Measurements from ENCODE around the gene B3GNT2. TPM values are rescaled to one million over a fixed set of nuclear protein-coding genes. Genes with fewer than 3 reads are reported as not detected.

B3GNT2 gene
- total and polyA plus RNA-seq, 2 of the 4 experiments (the other 2 are of a cell fraction): 5.0 to 11.1 TPM

GRCh38 chr2:62147610-62148301, 48.2 kb upstream of the B3GNT2 start:
- no peak overlapping the region for H3K23ac ChIP-seq (ENCODE audit: low read depth, low read length)
- H3K14ac ChIP-seq (replicated peaks; ENCODE audit: low read depth, low read length): no peak overlapping the region
- H4K91ac ChIP-seq (ENCODE audit: insufficient read depth, low read depth, low read length): no peak overlapping the region
- no peak overlapping the region for H3K27ac ChIP-seq (ENCODE audit: insufficient read depth, low read length)
- H3K4me2 ChIP-seq (ENCODE audit: low read depth, low read length): no peak overlapping the region
- no peak overlapping the region for H4K5ac ChIP-seq (ENCODE audit: low read depth, low read length)
- 0 out of 2 replicates have a peak, but pooled peaks have one; percentile 29 for TF ChIP-seq FOS (IDR thresholded peaks at IDR 0.05; ENCODE audit: low read depth, low read length)
- TF ChIP-seq CEBPB (IDR thresholded peaks at IDR 0.05; ENCODE audit: low read depth, low read length): peak; percentile 91
- TF ChIP-seq POLR2A (IDR thresholded peaks at IDR 0.05; ENCODE audit: low read depth, low read length): no peak
- in situ Hi-C loops (cut with MboI; ENCODE audit: low sequenced_read_pairs) (no loop called here), dilution Hi-C loops (cut with HindIII; ENCODE audit: low sequenced_read_pairs, unreplicated experiment) (no loop called here), intact Hi-C loops (cut with micrococcal nuclease) (no loop called here)
- no peak overlapping the region for H3K56ac ChIP-seq (ENCODE audit: extremely low read depth, insufficient read depth, low read length)
- H2BK5ac ChIP-seq (ENCODE audit: low read depth, low read length, poor library complexity, severe bottlenecking): no peak overlapping the region
- no peaks in the 10 kb centered on the region for H3K27me3 ChIP-seq (ENCODE audit: control insufficient read depth, insufficient read depth, low read length)
- peak; percentile 93 for DNase-seq
- H3K36me3 ChIP-seq (ENCODE audit: control insufficient read depth, insufficient read depth, low read length): no peaks in the 10 kb centered on the region
- no peak overlapping the region for H2BK120ac ChIP-seq (ENCODE audit: low read depth, low read length)
- no peak overlapping the region for H3K9ac ChIP-seq (ENCODE audit: low read depth, low read length)
- no peak overlapping the region for H2AK9ac ChIP-seq (replicated peaks; ENCODE audit: low read depth, low read length, poor library complexity)
- POLR2A ChIA-PET (ENCODE audit: unreplicated experiment): no interaction called here
- H3K79me1 ChIP-seq (ENCODE audit: low read depth in 1 of 2, low read length in 2 of 2): no peaks in the 10 kb centered on the region
- H3K18ac ChIP-seq (ENCODE audit: low read depth, low read length): no peak overlapping the region
- no peak overlapping the region for H3K4ac ChIP-seq (ENCODE audit: low read depth, low read length)
- H4K20me1 ChIP-seq (ENCODE audit: insufficient read depth, low read length): no peaks in the 10 kb centered on the region
- no peak overlapping the region for H2AFZ ChIP-seq (replicated peaks; ENCODE audit: low read length, poor library complexity)
- no peaks in the 10 kb centered on the region for H3K9me3 ChIP-seq (ENCODE audit: control insufficient read depth, insufficient read depth, low read length)
- no peak overlapping the region for H2AK5ac ChIP-seq (ENCODE audit: low read depth, low read length)
- WGBS, 2 experiments (ENCODE audit: extremely low coverage in 2 of 2, insufficient read length in 1 of 2): no CpG with 5 or more reads among the region's 4 CpGs
- H3K4me3 ChIP-seq (ENCODE audit: insufficient read depth, low read depth, low read length): no peak overlapping the region
- BruUV-seq (replicated peaks): no TSS peak
- no peaks in the 10 kb centered on the region for H3K4me1 ChIP-seq (ENCODE audit: control insufficient read depth, insufficient read depth, low read length)
- H2BK20ac ChIP-seq (ENCODE audit: low read depth, low read length): no peak overlapping the region
- CTCF ChIA-PET: no interaction called here
- peaks cover 3% of the 10 kb centered on the region; the same call in 1 of the 2 replicates for H3K9me1 ChIP-seq (ENCODE audit: insufficient read depth, low read length)
- H4K8ac ChIP-seq (ENCODE audit: low read depth in 2 of 2, low read length in 2 of 2): no peak overlapping the region
- H2BK15ac ChIP-seq (ENCODE audit: low read depth, low read length): no peak overlapping the region
- 0 out of 2 replicates have a peak, but pooled peaks have one; percentile 37 for ATAC-seq (ENCODE audit: low read depth)
